H1 (cell line): ENCODE results near the gene NUP88. TPM values are rescaled to one million over a fixed set of nuclear protein-coding genes. Genes with fewer than 3 reads are reported as not detected.

Experiments
- CTCF ChIA-PET: fragments of 300-600 bp; sonication (Branson Sonifier 250); formaldehyde crosslinking; loops from one replicate; lab custom pipeline; 2021; ENCODE audit not compliant: partially characterized antibody; lab: Charles Lee
- POLR2A ChIA-PET: fragments of 300-600 bp; sonication (Branson Sonifier 250); formaldehyde crosslinking; loops from one replicate; lab custom pipeline; 2021; ENCODE audit warnings: inconsistent platforms; ENCODE audit not compliant: partially characterized antibody; lab: Charles Lee
- DNase-seq, 2 experiments: peaks; one replicate each; pipeline versions ENCODE4 v3.0.0 to v3.0.0-alpha.2; 2010 to 2022; ENCODE audit warnings: low spot score in 2 of 2, low read depth in 1 of 2, mixed read lengths in 1 of 2
- FAIRE-seq: peaks from 2 replicates; lab custom pipeline; 2011; peaks lifted over from hg19 to GRCh38; lab: Jason Lieb, UNC
- H2AFZ ChIP-seq: 2 replicates; pipeline ENCODE4 v1.8.1; 2012; ENCODE audit warnings: low read length, inconsistent platforms
- H2AK5ac ChIP-seq: 2 replicates; pipeline ENCODE4 v1.6.1; 2013; ENCODE audit warnings: low read depth, low read length
- H2BK120ac ChIP-seq: replicated peaks from 2 replicates; pipeline ENCODE3; 2013; ENCODE audit warnings: low read depth, low read length, inconsistent platforms
- H2BK12ac ChIP-seq: 2 replicates; pipeline ENCODE4 v1.6.1; 2013; ENCODE audit warnings: low read depth, low read length
- H2BK15ac ChIP-seq: 2 replicates; pipeline ENCODE4 v1.6.1; 2013; ENCODE audit warnings: low read length
- H2BK20ac ChIP-seq: 2 replicates; pipeline ENCODE4 v1.6.1; 2013; ENCODE audit warnings: low read length
- H2BK5ac ChIP-seq: 2 replicates; pipeline ENCODE4 v1.6.1; 2013; ENCODE audit warnings: low read depth, low read length
- H3K14ac ChIP-seq: 2 replicates; pipeline ENCODE4 v1.6.1; 2013; ENCODE audit warnings: inconsistent platforms; ENCODE audit not compliant: insufficient read length
- H3K18ac ChIP-seq: 2 replicates; pipeline ENCODE4 v1.6.1; 2013; ENCODE audit warnings: low read length; ENCODE audit errors: extremely low read depth
- H3K23ac ChIP-seq: 2 replicates; pipeline ENCODE4 v1.6.1; 2013; ENCODE audit warnings: inconsistent platforms; ENCODE audit not compliant: insufficient read length
- H3K23me2 ChIP-seq: 2 replicates; pipeline ENCODE4 v1.6.1; 2013; ENCODE audit warnings: low read depth, low read length
- H3K27ac ChIP-seq: 2 replicates; pipeline ENCODE4 v1.6.1; 2011; ENCODE audit warnings: low read depth, low read length, inconsistent platforms
- H3K27me3 ChIP-seq, 4 experiments: replicated peaks in 1 of 4; 1 replicate in 1 of 4; 2 replicates in 3 of 4; pipeline versions ENCODE4 v1.6.1 to v1.8.1; 2011 to 2013; ENCODE audit warnings: low read length in 3 of 4, mild to moderate bottlenecking in 3 of 4, inconsistent platforms in 2 of 4, mixed read lengths in 2 of 4, moderate library complexity in 1 of 4; ENCODE audit not compliant: control insufficient read depth in 3 of 4, insufficient read depth in 3 of 4; ENCODE audit errors: extremely low read depth in 1 of 4
- H3K36me3 ChIP-seq, 4 experiments: 2 replicates each; pipeline versions ENCODE4 v1.6.1 to v1.8.1; 2011 to 2013; ENCODE audit warnings: mild to moderate bottlenecking in 4 of 4, low read length in 3 of 4, moderate library complexity in 2 of 4, control low read depth in 1 of 4, inconsistent platforms in 1 of 4; ENCODE audit not compliant: insufficient read depth in 4 of 4, control insufficient read depth in 2 of 4
- H3K4ac ChIP-seq: replicated peaks from 2 replicates; pipeline ENCODE3; 2013; ENCODE audit warnings: low read length, low read depth, mixed read lengths, inconsistent platforms; ENCODE audit not compliant: insufficient read length
- H3K4me1 ChIP-seq, 4 experiments: replicated peaks in 1 of 4; 1 replicate in 1 of 4; 2 replicates in 3 of 4; pipeline versions ENCODE4 v1.6.1 to v1.8.1; 2011 to 2013; ENCODE audit warnings: low read length in 3 of 4, inconsistent platforms in 2 of 4, mixed read lengths in 1 of 4; ENCODE audit not compliant: insufficient read depth in 4 of 4, control insufficient read depth in 3 of 4
- H3K4me2 ChIP-seq, 2 experiments: 2 replicates each; pipeline versions ENCODE4 v1.6.1 to v1.8.1; 2011 to 2013; ENCODE audit warnings: low read depth in 2 of 2, low read length in 2 of 2, control low read depth in 1 of 2, inconsistent platforms in 1 of 2, mild to moderate bottlenecking in 1 of 2; ENCODE audit not compliant: insufficient read depth in 1 of 2
- H3K4me3 ChIP-seq, 4 experiments: fragments of 200-600, 300-600 bp in 1 of 4; sonication (generic), shearing (Covaris generic), sonication (Bioruptor Twin) in 1 of 4; 2 replicates each; pipeline versions ENCODE4 v1.5.1 to v1.8.1; 2011 to 2016; ENCODE audit warnings: low read length in 4 of 4, low read depth in 3 of 4, control low read depth in 2 of 4, inconsistent platforms in 2 of 4, mild to moderate bottlenecking in 2 of 4, mixed read lengths in 1 of 4, moderate library complexity in 1 of 4; ENCODE audit not compliant: insufficient read depth in 2 of 4; ENCODE audit errors: extremely low read depth in 1 of 4
- H3K56ac ChIP-seq: replicated peaks from 2 replicates; pipeline ENCODE3; 2013; ENCODE audit warnings: low read depth, mild to moderate bottlenecking, mixed read lengths, low read length, inconsistent platforms; ENCODE audit not compliant: insufficient read length
- H3K79me1 ChIP-seq: 2 replicates; pipeline ENCODE4 v1.6.1; 2013; ENCODE audit warnings: low read depth, low read length, control low read depth
- H3K79me2 ChIP-seq, 2 experiments: 2 replicates each; pipeline versions ENCODE4 v1.6.1 to v1.8.1; 2012 to 2013; ENCODE audit warnings: low read length in 2 of 2, mild to moderate bottlenecking in 2 of 2, inconsistent platforms in 1 of 2; ENCODE audit not compliant: insufficient read depth in 2 of 2, control insufficient read depth in 1 of 2
- H3K9ac ChIP-seq, 4 experiments: replicated peaks in 1 of 4; 1 replicate in 1 of 4; 2 replicates in 3 of 4; pipeline versions ENCODE4 v1.6.1 to v1.8.1; 2011 to 2013; ENCODE audit warnings: low read depth in 3 of 4, low read length in 3 of 4, control low read depth in 2 of 4, mild to moderate bottlenecking in 2 of 4, moderate library complexity in 2 of 4, inconsistent platforms in 1 of 4; ENCODE audit errors: extremely low read depth in 1 of 4
- H3K9me3 ChIP-seq, 2 experiments: 2 replicates each; pipeline versions ENCODE4 v1.6.1 to v1.8.1; 2012 to 2013; ENCODE audit warnings: mild to moderate bottlenecking in 2 of 2, moderate library complexity in 2 of 2, control low read depth in 1 of 2, inconsistent platforms in 1 of 2, low read depth in 1 of 2, low read length in 1 of 2, mixed read lengths in 1 of 2; ENCODE audit not compliant: insufficient read depth in 2 of 2
- H4K20me1 ChIP-seq, 2 experiments: replicated peaks in 1 of 2; 2 replicates each; pipeline versions ENCODE3 to v1.8.1; 2011 to 2013; ENCODE audit warnings: inconsistent platforms in 2 of 2, low read length in 2 of 2, mild to moderate bottlenecking in 1 of 2; ENCODE audit not compliant: insufficient read depth in 2 of 2, control insufficient read depth in 1 of 2
- H4K5ac ChIP-seq: 2 replicates; pipeline ENCODE4 v1.6.1; 2013; ENCODE audit warnings: low read length, low read depth, mixed read lengths, inconsistent platforms; ENCODE audit not compliant: insufficient read length
- H4K8ac ChIP-seq: 2 replicates; pipeline ENCODE4 v1.8.0; 2013; ENCODE audit warnings: mild to moderate bottlenecking, moderate library complexity, low read length, inconsistent platforms; ENCODE audit not compliant: insufficient read depth; ENCODE audit errors: extremely low read depth
- H4K91ac ChIP-seq: replicated peaks from 2 replicates; pipeline ENCODE3; 2013; ENCODE audit warnings: low read length, mixed read lengths, inconsistent platforms; ENCODE audit not compliant: insufficient read length
- BACH1 ChIP-seq: IDR thresholded peaks from 2 replicates; pipeline ENCODE4 v1.6.1; 2012; ENCODE audit warnings: low read length, improper control_type of control experiment
- CBX5 ChIP-seq: fragments of 300-800, 300-1000 bp; sonication (generic); IDR thresholded peaks from 2 replicates; pipeline ENCODE4 v1.7.1; 2016; ENCODE audit warnings: antibody characterized with exemption, low read length, low read depth
- PHF8 ChIP-seq: fragments of 200-600 bp; sonication (generic); conservative IDR thresholded peaks from 2 replicates; pipeline ENCODE4 v1.7.1; 2012; ENCODE audit warnings: low read depth, mild to moderate bottlenecking, inconsistent platforms, low read length, moderate library complexity
- POU5F1 ChIP-seq: IDR thresholded peaks from 2 replicates; pipeline ENCODE4 v1.6.1; 2011; ENCODE audit warnings: low read depth, mild to moderate bottlenecking, low read length, moderate library complexity
- RXRA ChIP-seq: IDR thresholded peaks from 2 replicates; pipeline ENCODE4 v1.6.1; 2011; ENCODE audit warnings: low read depth, mild to moderate bottlenecking, low read length, moderate library complexity; ENCODE audit not compliant: insufficient read depth
- SP1 ChIP-seq: IDR thresholded peaks from 2 replicates; pipeline ENCODE4 v1.6.1; 2011; ENCODE audit warnings: low read depth, low read length
- YY1 ChIP-seq: IDR thresholded peaks from 2 replicates; pipeline ENCODE4 v1.6.1; 2011; ENCODE audit warnings: low read depth, mild to moderate bottlenecking, low read length
- WGBS, 2 experiments: shearing (Covaris generic) in 1 of 2; methylation state at CpG; one replicate each; pipeline versions ENCODE4 v1.1.6 to v1.1.7; 2013 to 2015; ENCODE audit warnings: low lambda C conversion rate in 2 of 2, mixed read lengths in 2 of 2, inconsistent platforms in 1 of 2, low coverage in 1 of 2, missing lambda C conversion rate in 1 of 2; ENCODE audit not compliant: insufficient replicate concordance in 2 of 2, insufficient coverage in 1 of 2, insufficient read length in 1 of 2; ENCODE audit errors: extremely low coverage in 1 of 2, missing lambda C conversion rate in 1 of 2; 5-methylcytosine and 5-hydroxymethylcytosine counted together
- polyA plus RNA-seq, 7 experiments: library from polyadenylated mRNA; depleted of rRNA in 3 of 7; stranded (reverse) in 5 of 7; unstranded in 2 of 7; fragments of >200 nt in 5 of 7; fragments of 200-250 nt in 2 of 7; gene quantifications; 1 replicate in 5 of 7; 2 replicates in 1 of 7; 4 replicates in 1 of 7; pipeline versions ENCODE4 v1.2.1 to v1.2.3, GENCODE V29; 2011 to 2013; ENCODE audit warnings: missing spikeins in 2 of 7, mixed read lengths in 2 of 7
- total RNA-seq: library from RNA; stranded (reverse); fragmentation: NEBNext Ultra II Directional; extraction: Animal tissue kit (Norgen Biotek cat#: 25700); gene quantifications from 2 replicates; pipeline ENCODE4 v1.2.1, GENCODE V29; 2021

Gene NUP88
- total and polyA plus RNA-seq, 2 of the 8 experiments (the other 6 are each of a cell fraction or from before 2014, with no cell fraction given): 77.4 to 105 TPM

DNA sequence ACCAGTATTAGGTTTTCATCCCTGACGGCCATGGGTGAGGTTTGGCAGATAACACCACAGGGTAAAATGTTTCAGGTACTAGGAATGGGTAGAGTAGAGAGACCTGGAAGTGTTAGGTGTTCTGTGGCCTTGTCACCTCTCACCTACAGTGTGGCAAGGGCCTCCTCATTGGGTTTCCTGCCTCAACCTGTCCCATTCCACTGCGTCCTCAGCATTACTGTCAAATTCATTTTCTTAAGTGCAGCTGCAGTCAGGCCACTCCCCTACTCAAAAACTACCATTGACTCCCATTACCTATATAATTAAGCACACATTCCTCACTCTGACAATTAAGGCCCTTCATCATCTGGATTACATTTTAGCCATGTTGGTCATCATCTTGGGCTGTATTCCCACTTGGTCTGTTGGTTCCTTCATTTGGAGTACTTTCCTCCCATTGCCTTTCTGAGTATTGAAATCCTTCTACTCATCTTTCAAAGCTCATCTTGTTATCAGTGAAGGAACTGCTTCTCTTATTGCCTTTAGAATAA lies 64.5 kb downstream of the NUP88 start:
- Histone ChIP-seq H2BK120ac (no peak overlapping the region), H2AFZ (no peak overlapping the region), H2BK12ac (no peak overlapping the region; the same call in 1 of the 2 replicates), H3K4ac (no peak overlapping the region), H4K91ac (no peak overlapping the region), H3K9ac (no peak overlapping the region), H3K79me2 (no peaks in the 10 kb centered on the region), H3K4me1 (no peaks in the 10 kb centered on the region), H4K8ac (no peak overlapping the region), H3K56ac (no peak overlapping the region), H2BK20ac (no peak overlapping the region), H3K27ac (no peak overlapping the region), H2BK15ac (no peak overlapping the region), H3K18ac (no peak overlapping the region), H3K36me3 (peaks cover 2 to 36% (median 28%) of the 10 kb centered on the region in 4 experiments), H2BK5ac (no peak overlapping the region), H3K9me3 (no peaks in the 10 kb centered on the region), H2AK5ac (no peak overlapping the region), H4K20me1 (peaks cover 0 to 2% of the 10 kb centered on the region in 2 experiments), H3K4me2 (no peak overlapping the region), H3K14ac (no peak overlapping the region), H4K5ac (no peak overlapping the region), H3K4me3 (no peak overlapping the region), H3K23ac (no peak overlapping the region), H3K27me3 (no peaks in the 10 kb centered on the region), H3K23me2 (no peaks in the 10 kb centered on the region), H3K79me1 (no peaks in the 10 kb centered on the region)
- TF ChIP-seq PHF8 (no peak), BACH1 (no peak), YY1 (no peak), RXRA (no peak), POU5F1 (no peak), CBX5 (no peak), SP1 (no peak)
- ChIA-PET POLR2A (interaction anchor here (0.7 kb wide), 1 partner anchor 14 kb away, joined by 3 read pairs; no protein-coding TSS in a partner anchor), CTCF (interaction anchor here (0.6 kb wide), 1 partner anchor 100 kb away, joined by 3 read pairs; no protein-coding TSS in a partner anchor)
- no peak for FAIRE-seq
- 90% methylated on average over 2 of the region's 2 CpGs; no CpG with 5 or more reads in 1 of the 2 experiments for WGBS, 2 experiments
- no peak for DNase-seq
